Activated T-helper 17 cell treated with anti-CD3 and anti-CD28 coated beads, Interleukin-2, amount 50 U/mL, for 72 hours (primary cell): ENCODE results near the gene KCNT2. TPM values are rescaled to one million over a fixed set of nuclear protein-coding genes. Genes with fewer than 3 reads are reported as not detected.
"Not testable (repeated sequence)": the region's sequence is repeated elsewhere in the genome, so short reads cannot be mapped to it uniquely, and the experiment has no call there.

Source experiments
- ATAC-seq: fragments of 150-1000 bp; cut with Tn5 transposase; replicated peaks from 2 replicates; pipeline ENCODE4 v1.10.0; 2021; ENCODE audit warnings: mild to moderate bottlenecking, moderate library complexity
- H3K27ac Mint-ChIP-seq: one replicate; pipeline ENCODE4 v1.8.0; 2022; ENCODE audit warnings: mixed read lengths
- H3K27me3 Mint-ChIP-seq: one replicate; pipeline ENCODE4 v1.8.0; 2022; ENCODE audit warnings: mixed read lengths
- H3K36me3 Mint-ChIP-seq: one replicate; pipeline ENCODE4 v1.8.0; 2022; ENCODE audit warnings: low read depth, mild to moderate bottlenecking, mixed read lengths
- H3K4me1 Mint-ChIP-seq: one replicate; pipeline ENCODE4 v1.8.0; 2022; ENCODE audit warnings: mixed read lengths
- H3K4me3 Mint-ChIP-seq: one replicate; pipeline ENCODE4 v1.8.0; 2022; ENCODE audit warnings: mild to moderate bottlenecking, mixed read lengths
- H3K9me3 Mint-ChIP-seq: one replicate; pipeline ENCODE4 v1.8.0; 2022; ENCODE audit warnings: mixed read lengths
- total RNA-seq, 2 donors: library from RNA; stranded (reverse); gene quantifications; one replicate each; pipeline ENCODE4 v1.2.3, GENCODE V29; 2022

The KCNT2 gene
- total RNA-seq, 2 donors from 2014 or later: 0.04 to 0.48 TPM

DNA sequence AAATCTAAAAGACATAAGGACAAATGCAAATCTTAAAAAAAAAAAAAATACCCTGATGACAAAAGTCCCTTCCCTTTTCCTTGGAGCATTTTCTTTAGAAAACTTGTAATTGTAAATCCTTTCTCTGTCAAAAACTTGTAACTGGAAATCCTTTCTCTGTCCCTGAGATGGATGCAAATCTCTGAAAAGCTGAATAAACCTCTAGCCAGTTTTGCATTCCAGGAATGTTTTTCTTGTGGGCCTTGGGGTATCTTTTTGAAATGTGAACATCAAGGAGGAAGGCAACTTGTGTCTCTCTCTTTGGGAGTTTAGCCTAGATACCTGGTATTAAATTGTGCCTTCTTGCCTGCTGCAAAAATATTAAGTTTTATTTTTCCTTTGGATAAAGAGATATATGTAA lies 305.3 kb downstream of the KCNT2 start:
- ATAC-seq: no peak
- no peak overlapping the region for H3K4me3 Mint-ChIP-seq

DNA sequence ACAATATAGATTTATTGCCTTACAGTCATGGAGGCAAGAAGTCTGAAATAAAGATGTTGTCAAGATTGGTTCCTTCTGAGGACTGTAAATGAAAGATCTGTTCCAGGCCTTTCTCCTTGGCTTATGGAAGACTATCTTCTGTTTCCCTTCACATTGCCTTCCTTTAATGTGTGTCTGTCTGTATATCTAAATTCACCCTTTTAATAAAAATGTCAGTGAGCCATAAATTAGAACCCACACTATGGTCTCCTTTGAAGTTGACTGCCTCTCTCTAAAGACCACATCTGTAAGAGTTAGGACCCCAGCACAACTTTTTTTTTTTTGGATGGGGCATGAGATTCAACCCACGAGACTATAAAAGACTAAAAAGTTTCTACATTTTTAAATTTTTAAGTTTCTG lies 305.8 kb downstream of the KCNT2 start:
- ATAC-seq: no peak
- Mint-ChIP-seq H3K36me3 (no peaks in the 10 kb centered on the region), H3K4me1 (no peaks in the 10 kb centered on the region), H3K27me3 (no peaks in the 10 kb centered on the region), H3K27ac (no peak overlapping the region), H3K9me3 (no peaks in the 10 kb centered on the region), H3K4me3 (no peak overlapping the region)

More for the DNA sequence above, 305.3 kb downstream of the KCNT2 start:
- H3K27ac Mint-ChIP-seq: no peak overlapping the region
- H3K27me3 Mint-ChIP-seq: no peaks in the 10 kb centered on the region
- no peaks in the 10 kb centered on the region for H3K4me1 Mint-ChIP-seq
- no peaks in the 10 kb centered on the region for H3K9me3 Mint-ChIP-seq
- H3K36me3 Mint-ChIP-seq: no peaks in the 10 kb centered on the region

DNA sequence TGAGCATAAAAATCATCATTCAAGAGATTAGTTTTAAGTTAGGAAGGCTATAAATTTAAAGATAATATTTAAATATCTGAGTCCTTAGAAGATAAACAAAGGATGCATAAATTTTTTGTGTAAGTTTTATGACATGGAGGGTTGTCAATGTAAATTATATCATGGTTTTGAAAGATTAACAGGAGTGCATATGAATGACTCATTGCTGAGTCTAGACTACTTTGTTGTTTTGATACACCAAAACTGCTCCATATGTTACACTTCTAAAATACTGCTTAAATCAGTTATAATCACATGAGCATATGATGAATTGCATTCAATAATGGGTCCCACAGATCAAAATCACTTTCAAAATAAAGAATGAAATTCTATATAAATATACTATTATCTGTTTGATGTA lies 312.5 kb downstream of the KCNT2 start:
- Mint-ChIP-seq H3K36me3 (no peaks in the 10 kb centered on the region), H3K27me3 (no peaks in the 10 kb centered on the region), H3K27ac (no peak overlapping the region), H3K4me1 (no peaks in the 10 kb centered on the region), H3K4me3 (no peak overlapping the region), H3K9me3 (no peaks in the 10 kb centered on the region)
- ATAC-seq: no peak

DNA sequence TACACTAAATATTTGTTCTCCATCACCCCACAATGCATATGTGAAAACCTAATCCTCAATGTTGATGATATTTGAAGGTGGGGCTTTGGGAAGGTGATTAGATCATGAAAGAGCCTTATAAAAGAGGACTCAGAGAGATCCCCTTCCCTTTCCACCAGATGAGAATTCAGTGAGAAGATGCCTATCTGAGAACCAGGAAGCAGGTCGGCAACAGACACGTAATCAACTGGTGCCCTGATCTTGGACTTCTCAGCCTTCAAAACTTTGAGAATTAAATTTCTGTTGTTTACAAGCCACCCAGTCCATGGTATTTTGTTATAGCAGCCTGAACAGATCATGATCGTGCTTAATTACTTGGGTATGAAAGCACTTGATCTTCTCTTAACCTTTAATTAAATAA lies 329.4 kb downstream of the KCNT2 start:
- no peaks in the 10 kb centered on the region for H3K27me3 Mint-ChIP-seq
- ATAC-seq: no peak
- H3K9me3 Mint-ChIP-seq: no peaks in the 10 kb centered on the region
- no peaks in the 10 kb centered on the region for H3K4me1 Mint-ChIP-seq
- no peaks in the 10 kb centered on the region for H3K36me3 Mint-ChIP-seq
- no peak overlapping the region for H3K4me3 Mint-ChIP-seq
- H3K27ac Mint-ChIP-seq: no peak overlapping the region

DNA sequence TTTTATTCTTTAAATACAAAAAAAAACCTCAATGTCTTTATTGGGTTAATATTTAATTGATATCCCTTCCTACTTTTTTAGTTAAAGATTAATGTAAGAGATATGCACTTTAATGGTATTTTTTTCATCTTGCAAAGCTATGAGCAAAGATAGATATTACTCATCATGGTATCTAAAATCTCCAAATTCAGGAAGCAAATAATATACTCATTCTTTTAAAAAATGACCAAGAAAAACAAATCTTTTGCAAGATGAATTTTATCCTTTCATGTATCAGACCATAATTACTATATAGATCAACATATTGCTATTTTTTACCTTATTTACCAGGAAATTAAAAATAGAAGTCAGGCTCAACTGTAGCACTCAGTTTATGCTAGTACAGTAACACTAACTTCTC lies 330.4 kb downstream of the KCNT2 start:
- no peak for ATAC-seq
- Mint-ChIP-seq H3K4me3 (no peak overlapping the region), H3K36me3 (no peaks in the 10 kb centered on the region), H3K9me3 (no peaks in the 10 kb centered on the region), H3K27ac (no peak overlapping the region), H3K4me1 (no peaks in the 10 kb centered on the region), H3K27me3 (no peaks in the 10 kb centered on the region)

DNA sequence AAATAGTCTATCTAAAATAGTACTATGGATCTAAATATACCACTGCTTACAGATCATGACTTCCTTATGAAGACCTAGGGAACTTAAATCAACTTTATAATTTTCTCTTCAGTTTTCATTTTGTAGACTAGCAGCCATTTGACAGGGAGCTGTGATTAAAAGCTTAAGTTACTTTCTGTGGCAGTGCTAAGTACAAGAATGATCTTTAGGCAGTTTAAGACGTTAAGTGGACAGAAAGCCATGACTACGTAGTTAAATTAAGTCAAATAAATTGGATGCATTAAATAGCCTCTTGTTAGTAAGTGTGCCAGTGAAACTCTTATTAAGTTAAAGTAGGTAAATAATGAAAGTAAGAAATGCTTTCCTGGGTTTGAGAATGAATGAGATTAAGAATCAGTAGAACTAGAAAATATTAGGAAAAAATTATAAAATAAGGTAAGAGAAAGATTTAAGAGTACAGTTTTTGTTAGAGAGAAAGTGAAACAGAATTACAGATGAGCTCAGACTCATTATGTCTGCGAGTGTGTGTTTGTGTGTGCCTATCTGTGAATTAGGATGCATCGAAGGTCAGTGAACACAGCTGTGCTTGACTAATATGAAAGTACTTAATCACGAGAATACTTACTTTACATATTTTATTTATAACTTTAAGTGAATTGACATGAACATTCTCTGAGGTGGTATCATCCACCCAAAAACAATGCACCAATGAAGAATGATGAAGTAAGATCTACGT lies 336.9 kb downstream of the KCNT2 start:
- Mint-ChIP-seq H3K4me1 (no peaks in the 10 kb centered on the region), H3K27ac (no peak overlapping the region), H3K4me3 (no peak overlapping the region), H3K9me3 (no peaks in the 10 kb centered on the region), H3K36me3 (no peaks in the 10 kb centered on the region), H3K27me3 (no peaks in the 10 kb centered on the region)
- no peak for ATAC-seq

DNA sequence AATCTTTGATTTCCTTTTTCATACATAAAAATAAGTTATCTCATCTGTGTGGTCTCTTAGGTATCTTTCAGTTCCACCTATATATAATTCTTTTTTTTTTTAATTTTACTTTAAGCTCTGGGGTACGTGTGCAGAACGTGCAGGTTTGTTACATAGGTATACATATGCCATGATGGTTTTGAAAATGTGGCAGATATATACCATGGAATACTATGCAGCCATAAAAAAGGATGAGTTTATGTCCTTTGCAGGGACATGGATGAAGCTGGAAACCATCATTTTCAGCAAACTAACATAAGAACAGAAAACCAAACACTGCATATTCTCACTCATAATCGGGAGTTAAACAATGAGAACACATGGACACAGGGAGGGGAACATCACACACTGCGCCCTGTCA lies 345.2 kb downstream of the KCNT2 start:
- not testable (repeated sequence) for H3K27ac Mint-ChIP-seq, H3K27me3 Mint-ChIP-seq, H3K36me3 Mint-ChIP-seq, ATAC-seq, H3K4me1 Mint-ChIP-seq, H3K9me3 Mint-ChIP-seq, H3K4me3 Mint-ChIP-seq

DNA sequence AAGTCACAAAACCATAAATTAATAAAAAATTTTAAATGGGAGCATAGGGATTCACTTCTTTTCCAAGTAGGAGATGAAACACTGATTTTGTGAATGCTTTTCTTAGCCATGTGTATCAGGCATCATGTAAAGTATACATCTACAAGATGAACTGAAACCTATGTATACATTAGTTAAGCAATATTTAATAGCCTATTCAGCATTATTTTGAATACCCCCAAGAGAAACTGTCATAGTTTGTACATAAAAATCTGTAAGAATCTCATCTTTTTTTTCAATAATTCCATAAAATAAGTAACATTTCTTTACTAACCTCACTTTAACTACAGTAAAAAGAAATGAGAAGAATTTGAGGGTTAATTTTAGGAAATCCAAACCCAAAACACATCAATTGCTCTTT lies 348.0 kb downstream of the KCNT2 start:
- no peak overlapping the region for H3K27ac Mint-ChIP-seq
- H3K4me1 Mint-ChIP-seq: no peaks in the 10 kb centered on the region
- no peak overlapping the region for H3K4me3 Mint-ChIP-seq
- H3K36me3 Mint-ChIP-seq: no peaks in the 10 kb centered on the region
- no peak for ATAC-seq
- no peaks in the 10 kb centered on the region for H3K9me3 Mint-ChIP-seq
- H3K27me3 Mint-ChIP-seq: no peaks in the 10 kb centered on the region

DNA sequence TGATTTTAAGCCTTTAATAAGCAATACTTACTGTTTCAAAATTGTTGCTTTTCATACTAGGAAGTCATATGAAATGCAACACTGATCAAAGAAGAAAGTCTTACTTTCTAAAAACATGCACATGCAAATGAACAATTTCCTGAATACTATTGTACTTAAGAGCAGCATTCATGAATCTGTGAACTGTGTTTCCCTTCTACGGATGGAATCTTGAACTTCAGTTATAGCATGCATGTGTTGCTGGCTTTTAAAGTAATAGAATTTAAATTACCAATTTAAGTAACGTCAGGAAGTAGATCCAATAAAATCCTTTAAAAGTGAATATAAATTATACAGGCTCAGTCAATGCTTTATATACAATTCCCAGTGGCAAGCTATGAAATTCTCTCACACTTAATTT lies 348.9 kb downstream of the KCNT2 start:
- H3K4me1 Mint-ChIP-seq: no peaks in the 10 kb centered on the region
- no peak overlapping the region for H3K27ac Mint-ChIP-seq
- ATAC-seq: no peak
- no peaks in the 10 kb centered on the region for H3K9me3 Mint-ChIP-seq
- H3K36me3 Mint-ChIP-seq: no peaks in the 10 kb centered on the region
- H3K27me3 Mint-ChIP-seq: no peaks in the 10 kb centered on the region
- H3K4me3 Mint-ChIP-seq: no peak overlapping the region

DNA sequence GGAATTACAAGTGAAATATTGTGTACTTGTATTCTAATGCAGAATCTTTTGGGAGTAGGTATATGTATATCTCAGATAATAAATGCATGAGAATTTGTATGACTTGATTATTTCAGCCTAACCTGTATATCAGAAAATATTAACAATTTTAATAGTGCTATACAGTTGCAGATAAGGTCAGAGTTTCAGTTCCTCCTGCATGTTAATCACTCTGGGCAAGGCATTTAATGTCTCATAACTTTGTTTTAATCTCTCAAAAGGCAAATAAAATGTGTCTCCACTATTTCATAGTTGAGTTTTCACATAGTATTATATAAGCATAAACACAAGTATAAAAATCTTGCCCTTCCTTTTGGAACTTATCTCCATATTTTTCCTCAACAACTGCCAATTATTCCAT lies 352.5 kb downstream of the KCNT2 start:
- Mint-ChIP-seq H3K27ac (no peak overlapping the region), H3K27me3 (no peaks in the 10 kb centered on the region), H3K4me3 (no peak overlapping the region), H3K36me3 (no peaks in the 10 kb centered on the region), H3K9me3 (no peaks in the 10 kb centered on the region), H3K4me1 (no peaks in the 10 kb centered on the region)
- no peak for ATAC-seq

DNA sequence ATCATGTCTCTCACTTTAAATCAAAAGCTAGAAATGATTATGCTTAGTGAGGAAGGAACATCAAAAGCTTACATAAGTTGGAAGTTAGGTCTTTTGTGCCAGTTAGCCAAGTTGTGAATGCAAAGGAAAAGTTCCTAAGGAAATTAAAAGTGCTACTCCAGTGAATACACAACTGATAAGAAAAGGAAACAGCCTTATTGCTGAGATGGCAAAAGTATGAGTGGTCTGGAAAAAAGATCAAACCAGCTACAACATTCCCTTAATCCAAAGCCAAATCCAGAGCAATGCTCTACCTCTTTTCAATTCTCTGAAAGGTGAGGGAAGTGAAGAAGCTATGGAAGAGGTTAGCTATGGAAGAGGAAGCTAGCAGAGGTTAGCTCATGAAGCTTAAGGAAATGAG lies 378.7 kb downstream of the KCNT2 start:
- H3K4me1 Mint-ChIP-seq: no peaks in the 10 kb centered on the region
- no peak overlapping the region for H3K27ac Mint-ChIP-seq
- no peak overlapping the region for H3K4me3 Mint-ChIP-seq
- no peak for ATAC-seq
- H3K9me3 Mint-ChIP-seq: peaks cover 5% of the 10 kb centered on the region
- no peaks in the 10 kb centered on the region for H3K36me3 Mint-ChIP-seq
- H3K27me3 Mint-ChIP-seq: peaks cover 3% of the 10 kb centered on the region

DNA sequence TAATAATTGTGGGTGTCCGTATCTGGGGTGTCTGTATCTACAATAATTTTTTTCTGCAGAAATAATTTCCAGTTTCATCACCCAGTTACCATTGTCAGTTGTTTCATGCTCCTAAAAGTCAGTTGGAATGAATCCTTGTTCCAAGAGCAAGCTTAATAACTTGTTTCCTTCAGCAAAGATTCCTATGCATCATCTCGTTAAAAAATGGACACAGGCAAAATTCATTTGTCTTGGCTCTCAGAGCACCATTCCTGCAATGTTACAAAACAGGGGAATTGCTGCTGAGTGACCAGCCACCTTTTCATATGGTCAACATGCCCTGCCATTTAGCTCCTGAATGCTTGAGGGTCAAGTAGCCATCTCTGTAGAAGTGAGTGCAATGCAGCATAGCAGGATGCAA lies 393.4 kb downstream of the KCNT2 start:
- Mint-ChIP-seq H3K4me1 (no peaks in the 10 kb centered on the region), H3K4me3 (no peak overlapping the region), H3K27me3 (no peaks in the 10 kb centered on the region), H3K9me3 (no peaks in the 10 kb centered on the region), H3K27ac (no peak overlapping the region), H3K36me3 (no peaks in the 10 kb centered on the region)
- ATAC-seq: no peak

DNA sequence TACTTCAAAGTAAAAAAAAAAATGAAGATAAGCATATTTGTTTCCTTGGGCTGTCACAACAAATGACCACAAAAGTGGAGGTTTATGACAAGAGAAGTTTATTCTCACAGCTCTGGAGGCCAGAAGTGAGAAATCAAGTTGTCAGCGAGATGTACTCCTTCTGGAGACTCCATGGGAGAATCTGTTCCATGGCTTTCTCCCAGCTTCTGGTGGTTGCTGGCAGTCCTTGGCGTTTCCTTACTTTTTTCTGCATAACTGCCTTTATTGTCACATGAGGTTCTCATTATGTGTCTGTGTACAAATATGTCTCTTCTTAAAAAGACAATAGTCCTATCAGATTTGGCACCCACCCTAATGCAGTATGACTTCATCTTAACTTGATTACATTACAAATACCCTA lies 398.3 kb downstream of the KCNT2 start:
- H3K36me3 Mint-ChIP-seq: no peaks in the 10 kb centered on the region
- no peak for ATAC-seq
- no peaks in the 10 kb centered on the region for H3K4me1 Mint-ChIP-seq
- H3K27me3 Mint-ChIP-seq: no peaks in the 10 kb centered on the region
- H3K9me3 Mint-ChIP-seq: peaks cover 3% of the 10 kb centered on the region
- H3K27ac Mint-ChIP-seq: no peak overlapping the region
- H3K4me3 Mint-ChIP-seq: no peak overlapping the region

DNA sequence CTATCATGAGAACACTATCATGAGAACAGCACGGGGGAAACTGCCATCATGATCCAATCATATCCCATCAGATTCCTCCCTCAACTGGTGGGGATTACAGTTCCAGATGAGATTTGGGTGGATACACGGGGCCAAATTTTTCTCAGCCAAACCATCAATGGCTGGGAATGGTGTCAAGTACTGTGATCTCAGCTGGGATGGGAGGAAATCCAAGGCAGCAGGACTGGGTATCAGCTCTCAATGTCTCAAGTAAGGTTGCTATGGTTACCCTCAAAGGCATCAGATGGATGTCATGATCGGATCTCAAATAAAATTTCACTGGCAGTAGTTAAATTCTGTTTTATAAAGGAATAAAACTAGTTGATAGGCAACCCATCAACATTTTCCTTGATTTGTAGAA lies 399.0 kb downstream of the KCNT2 start:
- no peak overlapping the region for H3K4me3 Mint-ChIP-seq
- no peaks in the 10 kb centered on the region for H3K36me3 Mint-ChIP-seq
- ATAC-seq: no peak
- no peaks in the 10 kb centered on the region for H3K4me1 Mint-ChIP-seq
- H3K27me3 Mint-ChIP-seq: no peaks in the 10 kb centered on the region
- H3K9me3 Mint-ChIP-seq: peaks cover 3% of the 10 kb centered on the region
- H3K27ac Mint-ChIP-seq: no peak overlapping the region

DNA sequence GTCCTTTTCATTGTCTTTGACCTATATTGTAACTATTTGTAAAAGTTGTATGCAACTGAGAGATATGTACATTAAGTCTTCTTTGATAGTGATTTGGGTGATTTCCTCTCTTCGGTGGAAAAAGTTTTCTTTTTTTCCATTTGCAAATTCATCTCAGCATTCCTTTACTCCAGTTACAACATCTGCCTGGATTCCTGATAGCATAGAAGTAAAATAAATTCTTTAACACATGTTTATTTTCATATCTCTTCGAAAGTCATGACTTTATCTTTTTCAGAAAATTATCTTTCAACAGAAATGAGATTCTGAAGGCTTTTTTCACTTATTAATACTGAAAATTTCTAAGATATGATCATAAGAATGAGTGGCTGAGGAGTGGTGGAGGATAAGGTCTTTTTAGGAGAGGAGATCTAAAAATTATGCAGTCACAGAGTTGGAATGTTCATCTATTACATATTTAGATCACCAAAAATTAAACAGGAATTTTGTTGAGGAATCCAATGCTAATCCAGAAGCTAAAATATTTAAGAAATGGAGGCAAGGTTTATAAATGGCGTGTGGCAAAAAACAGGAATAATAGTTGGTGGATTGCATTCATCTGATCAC lies 400.5 kb downstream of the KCNT2 start:
- no peak for ATAC-seq
- Mint-ChIP-seq H3K27me3 (no peaks in the 10 kb centered on the region), H3K4me1 (no peaks in the 10 kb centered on the region), H3K4me3 (no peak overlapping the region), H3K9me3 (peaks cover 3% of the 10 kb centered on the region), H3K27ac (no peak overlapping the region), H3K36me3 (no peaks in the 10 kb centered on the region)

DNA sequence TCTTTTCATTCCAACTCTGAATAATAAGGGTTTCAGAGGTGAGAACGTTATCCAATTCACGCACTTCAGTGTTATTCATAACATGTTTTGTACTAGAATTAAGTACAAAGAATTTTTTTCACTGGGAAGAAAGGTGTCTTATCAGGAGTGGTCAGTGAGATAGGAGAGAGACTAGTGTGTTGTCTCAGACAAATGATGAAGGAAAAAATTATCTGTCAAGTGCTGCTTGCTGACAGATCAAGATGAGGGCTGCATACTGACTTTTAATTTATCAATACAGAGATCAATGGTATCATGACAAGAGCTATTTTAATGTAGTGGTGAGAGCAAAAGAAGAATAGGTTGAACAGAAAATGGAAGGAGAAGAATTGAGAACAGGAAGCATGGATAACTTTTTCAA lies 402.4 kb downstream of the KCNT2 start:
- Mint-ChIP-seq H3K27me3 (no peaks in the 10 kb centered on the region), H3K27ac (no peak overlapping the region), H3K36me3 (no peaks in the 10 kb centered on the region), H3K9me3 (peaks cover 3% of the 10 kb centered on the region), H3K4me1 (no peaks in the 10 kb centered on the region), H3K4me3 (no peak overlapping the region)
- no peak for ATAC-seq
